Common myeloid progenitor, CD34-positive (primary cell): ENCODE data around the gene FAM151B. TPM values are rescaled to one million over a fixed set of nuclear protein-coding genes. Genes with fewer than 3 reads are reported as not detected.

Experiments
- CTCF ChIA-PET: fragments of 350-600 bp; sonication (Branson Sonifier 250); formaldehyde crosslinking; loops from one replicate; lab custom pipeline; 2021; ENCODE audit warnings: antibody characterized with exemption; lab: Charles Lee
- POLR2A ChIA-PET: fragments of 350-600 bp; sonication (Branson Sonifier 250); formaldehyde crosslinking; loops from one replicate; lab custom pipeline; 2021; ENCODE audit warnings: antibody characterized with exemption; lab: Charles Lee
- DNase-seq, 3 donors: peaks; one replicate each; pipeline versions ENCODE4 v3.0.0 to v3.0.0-alpha.2; 2013
- H3K27ac ChIP-seq, 2 experiments: 1 replicate in 1 of 2; 2 replicates in 1 of 2; pipeline ENCODE4 v1.7.0; 2013; ENCODE audit warnings: inconsistent platforms in 2 of 2, low read length in 2 of 2, mild to moderate bottlenecking in 2 of 2, low read depth in 1 of 2, moderate library complexity in 1 of 2; ENCODE audit not compliant: severe bottlenecking in 2 of 2, insufficient read depth in 1 of 2, poor library complexity in 1 of 2
- H3K27me3 ChIP-seq, 5 experiments: replicated peaks in 2 of 5; 1 replicate in 3 of 5; 2 replicates in 2 of 5; pipeline versions ENCODE4 v1.6.1 to v1.7.0; 2013; ENCODE audit warnings: low read length in 4 of 5, mild to moderate bottlenecking in 2 of 5, moderate library complexity in 2 of 5, inconsistent platforms in 1 of 5; ENCODE audit not compliant: insufficient read depth in 5 of 5, control insufficient read depth in 4 of 5
- H3K36me3 ChIP-seq, 4 experiments: 1 replicate in 2 of 4; 2 replicates in 2 of 4; pipeline versions ENCODE4 v1.6.1 to v1.7.0; 2013; ENCODE audit warnings: low read length in 3 of 4, control low read depth in 1 of 4, mild to moderate bottlenecking in 1 of 4; ENCODE audit not compliant: control insufficient read depth in 4 of 4, insufficient read depth in 4 of 4
- H3K4me1 ChIP-seq, 4 experiments: 1 replicate in 3 of 4; 2 replicates in 1 of 4; pipeline versions ENCODE4 v1.6.1 to v1.7.1; 2013; ENCODE audit warnings: low read length in 3 of 4, mild to moderate bottlenecking in 3 of 4, control low read depth in 1 of 4, inconsistent platforms in 1 of 4, moderate library complexity in 1 of 4; ENCODE audit not compliant: control insufficient read depth in 4 of 4, insufficient read depth in 4 of 4; ENCODE audit errors: control extremely low read depth in 1 of 4
- H3K4me3 ChIP-seq, 7 experiments: 1 replicate in 4 of 7; 2 replicates in 3 of 7; pipeline versions ENCODE4 v1.5.1 to v1.7.0; 2013; ENCODE audit warnings: mild to moderate bottlenecking in 7 of 7, low read length in 6 of 7, moderate library complexity in 6 of 7, inconsistent platforms in 2 of 7, low read depth in 2 of 7, control low read depth in 1 of 7; ENCODE audit not compliant: insufficient read depth in 4 of 7, control insufficient read depth in 1 of 7; ENCODE audit errors: extremely low read depth in 1 of 7
- H3K9me3 ChIP-seq, 5 experiments: 1 replicate in 4 of 5; 2 replicates in 1 of 5; pipeline versions ENCODE4 v1.6.1 to v1.7.1; 2013; ENCODE audit warnings: low read length in 4 of 5, mild to moderate bottlenecking in 2 of 5, inconsistent platforms in 1 of 5, low read depth in 1 of 5, moderate library complexity in 1 of 5; ENCODE audit not compliant: control insufficient read depth in 4 of 5, insufficient read depth in 2 of 5; ENCODE audit errors: control extremely low read depth in 1 of 5
- WGBS: methylation state at CpG from one replicate; pipeline ENCODE4 v1.1.5; 2013; ENCODE audit not compliant: insufficient coverage; 5-methylcytosine and 5-hydroxymethylcytosine counted together
- polyA plus RNA-seq: library from polyadenylated mRNA; unstranded; fragments of 120-200 nt; gene quantifications from one replicate; pipeline ENCODE4 v1.2.1, GENCODE V29; 2013

Gene FAM151B
- 1.3 TPM for polyA plus RNA-seq

GRCh38 chr5:80487829-80488721 is at the start of gene FAM151B:
Gene FAM151B (plus strand): TSS chr5:80488100. CDS start chr5:80488124, 24 bp downstream.
- peaks cover 0 to 7% (median 0%) of the 10 kb centered on the region in 4 experiments for H3K36me3 ChIP-seq
- peaks cover 0 to 9% (median 5%) of the 10 kb centered on the region in 5 experiments for H3K9me3 ChIP-seq
- no peaks in the 10 kb centered on the region for H3K27me3 ChIP-seq
- H3K4me3 ChIP-seq, result peak within 1 kb of the TSS; percentile 65 to 89 (median 80)
- ChIA-PET POLR2A (interaction anchor here (1.0 kb wide), 1 partner anchor 80 kb away, joined by 3 read pairs; the partner anchor contains the start of gene ZFYVE16), CTCF (no interaction called here)
- H3K4me1 ChIP-seq, result peaks cover 0 to 13% (median 9%) of the 10 kb centered on the region in 4 experiments
- under 1% methylated on average over 66 of the region's 85 CpGs for WGBS
- H3K27ac ChIP-seq, result peak within 1 kb of the TSS in 1 of 2 experiments; percentile 58
- peak; percentile 87 to 94 (median 94) for DNase-seq

- ChIA-PET CTCF (no interaction called here), POLR2A (no interaction called here)
- DNase-seq, result no peak
- WGBS, result 100% methylated on average over 1 of the region's 4 CpGs
- no peaks in the 10 kb centered on the region for H3K4me1 ChIP-seq
- no peak overlapping the region for H3K27ac ChIP-seq
- peaks cover 8 to 34% (median 17%) of the 10 kb centered on the region in 4 experiments for H3K36me3 ChIP-seq
- peaks cover 0 to 4% (median 0%) of the 10 kb centered on the region in 5 experiments for H3K9me3 ChIP-seq
- H3K4me3 ChIP-seq, result no peak overlapping the region
- H3K27me3 ChIP-seq, result no peaks in the 10 kb centered on the region
Measured at GRCh38 chr5:80438739-80439138, 49.2 kb upstream of the FAM151B start.

- H3K36me3 ChIP-seq, result peaks cover 8 to 34% (median 17%) of the 10 kb centered on the region in 4 experiments
- peaks cover 0 to 4% (median 0%) of the 10 kb centered on the region in 5 experiments for H3K9me3 ChIP-seq
- ChIA-PET POLR2A (no interaction called here), CTCF (no interaction called here)
- H3K4me3 ChIP-seq, result no peak overlapping the region
- no peak overlapping the region for H3K27ac ChIP-seq
- no peak for DNase-seq
- no peaks in the 10 kb centered on the region for H3K4me1 ChIP-seq
- no peaks in the 10 kb centered on the region for H3K27me3 ChIP-seq
Measured at GRCh38 chr5:80439213-80439612, 48.7 kb upstream of the FAM151B start.

GRCh38 chr5:80442742-80443141 is 45.2 kb upstream of the FAM151B start:
- Histone ChIP-seq H3K4me1 (no peaks in the 10 kb centered on the region), H3K4me3 (no peak overlapping the region), H3K36me3 (peaks cover 3 to 19% (median 13%) of the 10 kb centered on the region in 4 experiments), H3K9me3 (no peaks in the 10 kb centered on the region), H3K27me3 (no peaks in the 10 kb centered on the region), H3K27ac (no peak overlapping the region)
- DNase-seq, result no peak
- ChIA-PET CTCF (no interaction called here), POLR2A (no interaction called here)

GRCh38 chr5:80453366-80453765 is 34.5 kb upstream of the FAM151B start:
- H3K36me3 ChIP-seq, result peaks cover 6 to 21% (median 9%) of the 10 kb centered on the region in 4 experiments
- CTCF ChIA-PET, result interaction anchor here (1.0 to 1.2 kb wide), 2 partner anchors 30 to 146 kb away, joined by 3 read pairs; no protein-coding TSS in a partner anchor
- H3K4me1 ChIP-seq, result peaks cover 3 to 14% (median 5%) of the 10 kb centered on the region in 4 experiments
- no peaks in the 10 kb centered on the region for H3K27me3 ChIP-seq
- POLR2A ChIA-PET, result interaction anchor here (0.5 kb wide), 1 partner anchor 32 kb away, joined by 3 read pairs; no protein-coding TSS in a partner anchor
- no peaks in the 10 kb centered on the region for H3K9me3 ChIP-seq
- no peak overlapping the region for H3K4me3 ChIP-seq
- 0% methylated on average over 2 of the region's 2 CpGs for WGBS
- H3K27ac ChIP-seq, result no peak overlapping the region
- peak; percentile 22 to 62 (median 40) for DNase-seq

GRCh38 chr5:80463269-80463668 is 24.6 kb upstream of the FAM151B start:
- no peak overlapping the region for H3K27ac ChIP-seq
- no peak overlapping the region for H3K4me3 ChIP-seq
- 93% methylated on average over 4 of the region's 4 CpGs for WGBS
- no peaks in the 10 kb centered on the region for H3K27me3 ChIP-seq
- ChIA-PET POLR2A (no interaction called here), CTCF (no interaction called here)
- DNase-seq, result no peak
- H3K9me3 ChIP-seq, result peaks cover 2 to 44% (median 18%) of the 10 kb centered on the region in 5 experiments
- H3K36me3 ChIP-seq, result peaks cover 11 to 56% (median 18%) of the 10 kb centered on the region in 4 experiments
- H3K4me1 ChIP-seq, result peaks cover 0 to 6% (median 0%) of the 10 kb centered on the region in 4 experiments
